Measurements from ENCODE around the gene SOCS7. TPM values are rescaled to one million over a fixed set of nuclear protein-coding genes. Genes with fewer than 3 reads are reported as not detected.

SOCS7 gene
- total and polyA plus RNA-seq, 4 donors: 2.9 to 17.2 (median 11.0) TPM

DNA sequence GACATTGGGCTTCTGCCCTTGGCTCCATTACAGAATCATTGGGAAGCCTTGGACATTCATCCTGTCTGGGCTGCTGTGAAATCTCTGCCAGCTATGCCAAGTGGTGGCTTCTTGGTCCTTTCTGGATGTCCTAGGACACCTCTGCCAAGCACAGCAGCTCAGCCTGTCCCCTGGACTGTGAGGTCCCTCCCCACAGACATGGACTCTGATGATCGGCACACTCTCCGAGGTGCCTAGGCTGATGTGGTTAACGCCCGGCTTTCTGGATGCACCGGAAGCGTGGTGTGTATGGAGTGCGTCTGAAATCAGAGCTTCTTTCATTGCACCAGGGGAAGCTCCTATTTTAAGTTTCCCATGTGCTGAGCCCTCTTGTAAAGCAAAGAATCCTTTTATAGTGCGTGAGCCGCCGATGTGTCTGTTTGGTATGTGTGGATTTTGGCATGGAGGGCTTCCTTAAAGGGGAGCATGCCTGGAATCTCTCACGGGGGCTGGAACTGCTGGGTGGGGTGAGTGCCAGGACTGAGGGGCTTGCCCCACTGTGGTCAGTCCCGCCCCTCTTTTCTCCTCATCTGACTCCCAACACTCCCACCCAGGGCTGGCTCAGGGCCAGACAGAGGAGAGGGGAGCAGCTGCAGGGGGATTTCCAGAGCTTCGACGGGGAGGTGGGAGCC lies 69.7 kb downstream of the SOCS7 start:
- 1 to 5% methylated on average over 13 to 14 of the region's 14 CpGs for WGBS, 2 donors
- peak; percentile 67 to 87 for DNase-seq

GRCh38 chr17:38421871-38422827 lies 70.5 kb downstream of the SOCS7 start:
- no peaks in the 10 kb centered on the region for H3K4me1 ChIP-seq (ENCODE audit: control insufficient read depth in 1 of 2, insufficient read depth in 2 of 2, low read length in 2 of 2)
- peak overlapping the region; percentile 10 to 72 for H3K27ac ChIP-seq (ENCODE audit: low read depth in 1 of 2, low read length in 2 of 2)
- DNase-seq (no peak), ATAC-seq (ENCODE audit: low FRiP score) (no peak)
- no peaks in the 10 kb centered on the region for H3K27me3 ChIP-seq (ENCODE audit: control insufficient read depth in 1 of 2, insufficient read depth in 2 of 2, low read length in 1 of 2)
- no peaks in the 10 kb centered on the region for H3K36me3 ChIP-seq (ENCODE audit: control insufficient read depth in 1 of 2, insufficient read depth in 2 of 2, low read length in 1 of 2)
- intact Hi-C loops (cut with DNase I): loop anchor here (5.0 kb wide), 2 partner anchors 60 to 65 kb away; no protein-coding TSS in a partner anchor
- no peaks in the 10 kb centered on the region for H3K9me3 ChIP-seq (ENCODE audit: control insufficient read depth, low read length)
- 65 to 74% methylated on average over 17 of the region's 17 CpGs for WGBS, 2 donors
- no peak overlapping the region for H3K4me3 ChIP-seq (ENCODE audit: low read length in 2 of 2)

More for the DNA sequence above, 69.7 kb downstream of the SOCS7 start:
- Histone ChIP-seq H3K4me3 (ENCODE audit: low read length in 2 of 2) (no peak overlapping the region), H3K27me3 (ENCODE audit: control insufficient read depth in 1 of 2, insufficient read depth in 2 of 2, low read length in 1 of 2) (no peaks in the 10 kb centered on the region), H3K36me3 (ENCODE audit: control insufficient read depth in 1 of 2, insufficient read depth in 2 of 2, low read length in 1 of 2) (no peaks in the 10 kb centered on the region), H3K27ac (ENCODE audit: low read depth in 1 of 2, low read length in 2 of 2) (peak overlapping the region in 1 of 2 donors; percentile 87), H3K4me1 (ENCODE audit: control insufficient read depth in 1 of 2, insufficient read depth in 2 of 2, low read length in 2 of 2) (no peaks in the 10 kb centered on the region), H3K9me3 (ENCODE audit: control insufficient read depth, low read length) (no peaks in the 10 kb centered on the region)
- peak; percentile 57 for ATAC-seq (ENCODE audit: low FRiP score)
- intact Hi-C loops (cut with DNase I): loop anchor here (5.0 kb wide), 2 partner anchors 61 to 66 kb away; no protein-coding TSS in a partner anchor

- ATAC-seq (ENCODE audit: low FRiP score) (no peak), DNase-seq (no peak)
- WGBS, 2 donors: 86 to 87% methylated on average over 6 of the region's 6 CpGs
- peak overlapping the region in 1 of 2 donors; percentile 9 for H3K27ac ChIP-seq (ENCODE audit: low read depth in 1 of 2, low read length in 2 of 2)
- no peaks in the 10 kb centered on the region for H3K9me3 ChIP-seq (ENCODE audit: control insufficient read depth, low read length)
- no peaks in the 10 kb centered on the region for H3K27me3 ChIP-seq (ENCODE audit: control insufficient read depth in 1 of 2, insufficient read depth in 2 of 2, low read length in 1 of 2)
- H3K4me1 ChIP-seq (ENCODE audit: control insufficient read depth in 1 of 2, insufficient read depth in 2 of 2, low read length in 2 of 2): no peaks in the 10 kb centered on the region
- H3K4me3 ChIP-seq (ENCODE audit: low read length in 2 of 2): no peak overlapping the region
- intact Hi-C loops (cut with DNase I): loop anchor here (5.0 kb wide), 2 partner anchors 58 to 63 kb away; no protein-coding TSS in a partner anchor
- H3K36me3 ChIP-seq (ENCODE audit: control insufficient read depth in 1 of 2, insufficient read depth in 2 of 2, low read length in 1 of 2): no peaks in the 10 kb centered on the region
Observed at GRCh38 chr17:38424297-38424972, 72.8 kb downstream of the SOCS7 start.

GRCh38 chr17:38425031-38425430 lies 73.4 kb downstream of the SOCS7 start:
- H3K4me1 ChIP-seq (ENCODE audit: control insufficient read depth in 1 of 2, insufficient read depth in 2 of 2, low read length in 2 of 2): no peaks in the 10 kb centered on the region
- H3K4me3 ChIP-seq (ENCODE audit: low read length in 2 of 2): no peak overlapping the region
- no peaks in the 10 kb centered on the region for H3K27me3 ChIP-seq (ENCODE audit: control insufficient read depth in 1 of 2, insufficient read depth in 2 of 2, low read length in 1 of 2)
- no peaks in the 10 kb centered on the region for H3K36me3 ChIP-seq (ENCODE audit: control insufficient read depth in 1 of 2, insufficient read depth in 2 of 2, low read length in 1 of 2)
- 89 to 91% methylated on average over 13 of the region's 13 CpGs for WGBS, 2 donors
- no peak for DNase-seq
- peak overlapping the region in 1 of 2 donors; percentile 14 for H3K27ac ChIP-seq (ENCODE audit: low read depth in 1 of 2, low read length in 2 of 2)
- intact Hi-C loops (cut with DNase I): no loop called here
- no peak for ATAC-seq (ENCODE audit: low FRiP score)
- no peaks in the 10 kb centered on the region for H3K9me3 ChIP-seq (ENCODE audit: control insufficient read depth, low read length)

GRCh38 chr17:38425744-38426143 lies 74.1 kb downstream of the SOCS7 start:
- intact Hi-C loops (cut with DNase I): no loop called here
- Histone ChIP-seq H3K4me3 (ENCODE audit: low read length in 2 of 2) (no peak overlapping the region), H3K27ac (ENCODE audit: low read depth in 1 of 2, low read length in 2 of 2) (peak overlapping the region in 1 of 2 donors; percentile 43), H3K27me3 (ENCODE audit: control insufficient read depth in 1 of 2, insufficient read depth in 2 of 2, low read length in 1 of 2) (no peaks in the 10 kb centered on the region), H3K36me3 (ENCODE audit: control insufficient read depth in 1 of 2, insufficient read depth in 2 of 2, low read length in 1 of 2) (no peaks in the 10 kb centered on the region), H3K4me1 (ENCODE audit: control insufficient read depth in 1 of 2, insufficient read depth in 2 of 2, low read length in 2 of 2) (peaks cover 2% of the 10 kb centered on the region in 2 donors), H3K9me3 (ENCODE audit: control insufficient read depth, low read length) (no peaks in the 10 kb centered on the region)
- WGBS, 2 donors: 69 to 78% methylated on average over 9 of the region's 9 CpGs
- ATAC-seq (ENCODE audit: low FRiP score) (no peak), DNase-seq (no peak)

GRCh38 chr17:38426441-38426840 lies 74.8 kb downstream of the SOCS7 start:
- no peak for ATAC-seq (ENCODE audit: low FRiP score)
- intact Hi-C loops (cut with DNase I): no loop called here

GRCh38 chr17:38427160-38427949 lies 75.7 kb downstream of the SOCS7 start:
- H3K36me3 ChIP-seq (ENCODE audit: control insufficient read depth in 1 of 2, insufficient read depth in 2 of 2, low read length in 1 of 2): no peaks in the 10 kb centered on the region
- ATAC-seq (ENCODE audit: low FRiP score): no peak
- peak overlapping the region; percentile 23 to 94 for H3K27ac ChIP-seq (ENCODE audit: low read depth in 1 of 2, low read length in 2 of 2)
- 55 to 57% methylated on average over 7 of the region's 7 CpGs for whole genome bisulfite sequencing, 2 donors
- intact Hi-C loops (cut with DNase I): no loop called here
- no peaks in the 10 kb centered on the region for H3K27me3 ChIP-seq (ENCODE audit: control insufficient read depth in 1 of 2, insufficient read depth in 2 of 2, low read length in 1 of 2)
- peak overlapping the region; percentile 57 to 97 for H3K4me3 ChIP-seq (ENCODE audit: low read length in 2 of 2)
- H3K9me3 ChIP-seq (ENCODE audit: control insufficient read depth, low read length): no peaks in the 10 kb centered on the region
- no peak for DNase-seq
- peaks cover 2% of the 10 kb centered on the region in 2 donors for H3K4me1 ChIP-seq (ENCODE audit: control insufficient read depth in 1 of 2, insufficient read depth in 2 of 2, low read length in 2 of 2)

More at GRCh38 chr17:38426441-38426840, 74.8 kb downstream of the SOCS7 start:
- no peak for DNase-seq
- peak overlapping the region in 1 of 2 donors; percentile 4 for H3K27ac ChIP-seq (ENCODE audit: low read depth in 1 of 2, low read length in 2 of 2)
- H3K4me1 ChIP-seq (ENCODE audit: control insufficient read depth in 1 of 2, insufficient read depth in 2 of 2, low read length in 2 of 2): peaks cover 2% of the 10 kb centered on the region in 2 donors
- no peaks in the 10 kb centered on the region for H3K36me3 ChIP-seq (ENCODE audit: control insufficient read depth in 1 of 2, insufficient read depth in 2 of 2, low read length in 1 of 2)
- H3K9me3 ChIP-seq (ENCODE audit: control insufficient read depth, low read length): no peaks in the 10 kb centered on the region
- no peak overlapping the region for H3K4me3 ChIP-seq (ENCODE audit: low read length in 2 of 2)
- no peaks in the 10 kb centered on the region for H3K27me3 ChIP-seq (ENCODE audit: control insufficient read depth in 1 of 2, insufficient read depth in 2 of 2, low read length in 1 of 2)

Data from aorta (tissue), 5 donors.